ENCODE data around the gene CAPN5.
A peak's percentile ranks its signal among the peaks of the same experiment; 100 is the strongest.
"Not testable (repeated sequence)": the region's sequence is repeated elsewhere in the genome, so short reads cannot be mapped to it uniquely, and the experiment has no call there.

The CAPN5 gene

GRCh38 chr11:77066229-77067042 is at the start of gene CAPN5:
CAPN5 (plus strand) TSS chr11:77066971; CDS start chr11:77084887, 17,916 bp downstream.
- DNase-seq = peak; percentile 66 to 83

GRCh38 chr11:77018396-77018924 is 48.3 kb upstream of the CAPN5 start:
- not testable (repeated sequence) for DNase-seq

GRCh38 chr11:77019976-77020595 is 46.7 kb upstream of the CAPN5 start:
- no peak for DNase-seq

- DNase-seq = no peak
Measured at GRCh38 chr11:77020734-77021133, 46.0 kb upstream of the CAPN5 start.

GRCh38 chr11:77024745-77025144 is 42.0 kb upstream of the CAPN5 start:
- no peak for DNase-seq

- DNase-seq = no peak
Measured at GRCh38 chr11:77026221-77026620, 40.5 kb upstream of the CAPN5 start.

GRCh38 chr11:77026743-77027142 is 40.0 kb upstream of the CAPN5 start:
- no peak for DNase-seq

GRCh38 chr11:77027275-77027674 is 39.5 kb upstream of the CAPN5 start:
- DNase-seq = no peak

- no peak for DNase-seq
Measured at GRCh38 chr11:77029829-77030228, 36.9 kb upstream of the CAPN5 start.

- no peak for DNase-seq
Measured at GRCh38 chr11:77030834-77031414, 35.8 kb upstream of the CAPN5 start.

- no peak for DNase-seq
Measured at GRCh38 chr11:77031599-77031998, 35.2 kb upstream of the CAPN5 start.

GRCh38 chr11:77035039-77035438 is 31.7 kb upstream of the CAPN5 start:
- DNase-seq = no peak

- no peak for DNase-seq
Measured at GRCh38 chr11:77035580-77035979, 31.2 kb upstream of the CAPN5 start.

GRCh38 chr11:77036398-77036797 is 30.4 kb upstream of the CAPN5 start:
- DNase-seq = no peak

- DNase-seq = no peak
Measured at GRCh38 chr11:77037057-77037456, 29.7 kb upstream of the CAPN5 start.

- DNase-seq = no peak
Measured at GRCh38 chr11:77038029-77038824, 28.5 kb upstream of the CAPN5 start.

- DNase-seq = no peak
Measured at GRCh38 chr11:77038825-77039326, 27.9 kb upstream of the CAPN5 start.

GRCh38 chr11:77039491-77040400 is 27.0 kb upstream of the CAPN5 start:
- DNase-seq = no peak

- no peak for DNase-seq
Measured at GRCh38 chr11:77040401-77040777, 26.4 kb upstream of the CAPN5 start.

- no peak for DNase-seq
Measured at GRCh38 chr11:77040889-77041288, 25.9 kb upstream of the CAPN5 start.

GRCh38 chr11:77042111-77042726 is 24.6 kb upstream of the CAPN5 start:
- DNase-seq = no peak

All from NCI-H187 (cell line).